ENCODE measurements around the gene PPIL1. TPM values are rescaled to one million over a fixed set of nuclear protein-coding genes. Genes with fewer than 3 reads are reported as not detected.

The PPIL1 gene
- total RNA-seq, 1 donor from 2014 or later, result 82.8 TPM

GRCh38 chr6:36837022-36837339 is 37.6 kb downstream of the PPIL1 start:
- Mint-ChIP-seq H3K4me1 (peaks cover 26% of the 10 kb centered on the region), H3K27ac (ENCODE audit: unreplicated experiment) (no peak overlapping the region), H3K4me3 (no peak overlapping the region), H3K36me3 (ENCODE audit: low read depth) (no peaks in the 10 kb centered on the region), H3K27me3 (ENCODE audit: low read depth) (peaks cover 59% of the 10 kb centered on the region), H3K9me3 (no peaks in the 10 kb centered on the region)
- TF ChIP-seq, protein P1, sequence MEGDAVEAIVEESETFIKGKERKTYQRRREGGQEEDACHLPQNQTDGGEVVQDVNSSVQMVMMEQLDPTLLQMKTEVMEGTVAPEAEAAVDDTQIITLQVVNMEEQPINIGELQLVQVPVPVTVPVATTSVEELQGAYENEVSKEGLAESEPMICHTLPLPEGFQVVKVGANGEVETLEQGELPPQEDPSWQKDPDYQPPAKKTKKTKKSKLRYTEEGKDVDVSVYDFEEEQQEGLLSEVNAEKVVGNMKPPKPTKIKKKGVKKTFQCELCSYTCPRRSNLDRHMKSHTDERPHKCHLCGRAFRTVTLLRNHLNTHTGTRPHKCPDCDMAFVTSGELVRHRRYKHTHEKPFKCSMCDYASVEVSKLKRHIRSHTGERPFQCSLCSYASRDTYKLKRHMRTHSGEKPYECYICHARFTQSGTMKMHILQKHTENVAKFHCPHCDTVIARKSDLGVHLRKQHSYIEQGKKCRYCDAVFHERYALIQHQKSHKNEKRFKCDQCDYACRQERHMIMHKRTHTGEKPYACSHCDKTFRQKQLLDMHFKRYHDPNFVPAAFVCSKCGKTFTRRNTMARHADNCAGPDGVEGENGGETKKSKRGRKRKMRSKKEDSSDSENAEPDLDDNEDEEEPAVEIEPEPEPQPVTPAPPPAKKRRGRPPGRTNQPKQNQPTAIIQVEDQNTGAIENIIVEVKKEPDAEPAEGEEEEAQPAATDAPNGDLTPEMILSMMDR (conservative IDR thresholded peaks at IDR 0.05), result no peak
- no peak for DNase-seq (ENCODE audit: low read depth, low spot score)

GRCh38 chr6:36836111-36837021 is 38.2 kb downstream of the PPIL1 start:
- Mint-ChIP-seq H3K27me3 (ENCODE audit: low read depth) (peaks cover 59% of the 10 kb centered on the region), H3K4me3 (no peak overlapping the region), H3K4me1 (peaks cover 26% of the 10 kb centered on the region), H3K27ac (ENCODE audit: unreplicated experiment) (no peak overlapping the region), H3K9me3 (no peaks in the 10 kb centered on the region), H3K36me3 (ENCODE audit: low read depth) (no peaks in the 10 kb centered on the region)
- no peak for DNase-seq (ENCODE audit: low read depth, low spot score)
- TF ChIP-seq, protein P1 (conservative IDR thresholded peaks at IDR 0.05), result no peak

- TF ChIP-seq, protein P1 (conservative IDR thresholded peaks at IDR 0.05), result no peak
- H3K4me3 Mint-ChIP-seq, result peak overlapping the region; percentile 50
- H3K36me3 Mint-ChIP-seq (ENCODE audit: low read depth), result no peaks in the 10 kb centered on the region
- DNase-seq (ENCODE audit: low read depth, low spot score), result no peak
- peaks cover 20% of the 10 kb centered on the region for H3K4me1 Mint-ChIP-seq
- H3K27ac Mint-ChIP-seq (ENCODE audit: unreplicated experiment), result no peak overlapping the region
- H3K27me3 Mint-ChIP-seq (ENCODE audit: low read depth), result peaks cover 45% of the 10 kb centered on the region
- H3K9me3 Mint-ChIP-seq, result no peaks in the 10 kb centered on the region
These were observed 39.8 kb downstream of the PPIL1 start for GRCh38 chr6:36834576-36835341.

GRCh38 chr6:36833182-36833789 is 41.3 kb downstream of the PPIL1 start:
- TF ChIP-seq, protein P1 (conservative IDR thresholded peaks at IDR 0.05), result no peak

DNA sequence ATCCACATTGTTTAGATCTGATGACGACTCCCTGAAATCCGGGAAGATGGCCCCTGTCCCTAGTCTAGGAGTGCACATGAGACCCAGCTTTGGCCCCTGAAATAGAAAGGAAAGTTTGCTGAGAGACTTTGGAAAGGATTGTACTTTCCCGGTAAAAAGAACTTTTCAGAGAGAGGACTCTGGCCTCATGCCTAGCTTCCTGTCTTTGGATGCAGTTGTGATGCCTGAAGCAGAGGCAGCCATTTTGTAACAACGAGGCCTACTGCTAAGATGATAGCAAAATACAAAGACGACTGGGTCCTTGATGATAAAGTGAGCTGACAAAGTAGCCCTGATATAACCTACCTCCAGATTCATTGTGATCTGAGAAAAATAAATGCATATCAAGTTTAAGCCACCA is 42.3 kb downstream of the PPIL1 start:
- TF ChIP-seq, protein P1 (conservative IDR thresholded peaks at IDR 0.05), result no peak
- H3K4me1 Mint-ChIP-seq, result peaks cover 21% of the 10 kb centered on the region
- H3K27me3 Mint-ChIP-seq (ENCODE audit: low read depth), result peaks cover 22% of the 10 kb centered on the region
- no peaks in the 10 kb centered on the region for H3K9me3 Mint-ChIP-seq
- H3K4me3 Mint-ChIP-seq, result no peak overlapping the region
- no peak overlapping the region for H3K27ac Mint-ChIP-seq (ENCODE audit: unreplicated experiment)
- DNase-seq (ENCODE audit: low read depth, low spot score), result no peak
- no peaks in the 10 kb centered on the region for H3K36me3 Mint-ChIP-seq (ENCODE audit: low read depth)

More at GRCh38 chr6:36833182-36833789, 41.3 kb downstream of the PPIL1 start:
- no peak for DNase-seq (ENCODE audit: low read depth, low spot score)
- Mint-ChIP-seq H3K27ac (ENCODE audit: unreplicated experiment) (no peak overlapping the region), H3K4me1 (peaks cover 13% of the 10 kb centered on the region), H3K9me3 (no peaks in the 10 kb centered on the region), H3K36me3 (ENCODE audit: low read depth) (no peaks in the 10 kb centered on the region), H3K4me3 (no peak overlapping the region), H3K27me3 (ENCODE audit: low read depth) (peaks cover 32% of the 10 kb centered on the region)
